T47D (cell line): Measurements from ENCODE around the gene NOC2L.

Experiments
- DNase-seq, 2 experiments: peaks; one replicate each; pipeline versions ENCODE4 v3.0.0 to v3.0.0-alpha.2; 2011 to 2012; ENCODE audit warnings: low read depth in 1 of 2, low spot score in 1 of 2
- JUND ChIP-seq: IDR thresholded peaks from 2 replicates; pipeline ENCODE4 v1.6.1; 2012; ENCODE audit warnings: low read depth
- in situ Hi-C: cut with HindIII; loops from 2 replicates; pipeline ENCODE4 v1.10.0; 2016; ENCODE audit warnings: low sequenced_read_pairs, low pct_unique_long_range_greater_than_20kb

The NOC2L gene

DNA sequence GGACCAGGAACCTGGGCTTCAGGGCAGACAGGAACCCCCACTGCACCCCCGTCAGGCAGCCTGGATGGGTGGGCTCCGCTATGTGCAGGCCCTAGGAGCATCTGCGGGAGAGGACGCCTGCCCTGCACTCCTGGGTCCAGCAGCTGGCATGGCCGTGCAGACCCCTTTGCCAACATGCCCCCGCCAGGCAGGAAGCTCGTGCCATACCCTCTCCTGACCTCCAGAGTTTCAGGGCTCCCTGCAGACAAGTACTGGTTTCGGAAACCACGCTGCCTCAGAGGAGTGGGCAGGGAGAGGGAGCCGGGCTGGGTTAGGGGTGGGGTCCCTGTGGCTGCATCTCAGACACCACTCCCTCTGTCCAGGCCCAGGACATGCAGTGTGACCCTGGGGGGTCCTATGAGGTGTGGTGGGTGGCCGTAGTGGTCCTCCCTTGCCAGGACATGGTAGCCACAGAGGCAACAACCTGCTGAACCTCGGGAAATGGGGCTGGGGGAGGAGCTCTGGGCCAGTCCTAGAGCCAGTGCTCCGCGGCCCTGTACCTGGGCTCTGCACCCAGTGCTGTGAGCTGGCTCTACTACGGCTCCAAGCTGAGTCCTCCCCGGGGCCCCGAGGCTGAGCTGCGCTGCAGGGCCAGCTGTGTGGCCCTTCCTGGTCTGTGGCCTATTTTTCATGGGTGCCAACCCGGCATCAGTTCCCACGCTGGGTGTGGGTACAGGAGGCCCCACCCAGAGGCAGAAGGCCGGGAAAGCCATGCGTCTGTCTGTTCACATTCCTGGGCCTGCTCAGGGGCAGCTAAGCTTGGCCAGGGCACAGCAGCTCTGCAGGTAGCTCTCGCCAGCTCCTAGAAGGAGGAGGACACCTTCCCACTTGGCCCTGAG lies 8.6 kb upstream of the NOC2L start:
- no peak for TF ChIP-seq JUND
- no peak for DNase-seq
- in situ Hi-C loops: no loop called here

DNA sequence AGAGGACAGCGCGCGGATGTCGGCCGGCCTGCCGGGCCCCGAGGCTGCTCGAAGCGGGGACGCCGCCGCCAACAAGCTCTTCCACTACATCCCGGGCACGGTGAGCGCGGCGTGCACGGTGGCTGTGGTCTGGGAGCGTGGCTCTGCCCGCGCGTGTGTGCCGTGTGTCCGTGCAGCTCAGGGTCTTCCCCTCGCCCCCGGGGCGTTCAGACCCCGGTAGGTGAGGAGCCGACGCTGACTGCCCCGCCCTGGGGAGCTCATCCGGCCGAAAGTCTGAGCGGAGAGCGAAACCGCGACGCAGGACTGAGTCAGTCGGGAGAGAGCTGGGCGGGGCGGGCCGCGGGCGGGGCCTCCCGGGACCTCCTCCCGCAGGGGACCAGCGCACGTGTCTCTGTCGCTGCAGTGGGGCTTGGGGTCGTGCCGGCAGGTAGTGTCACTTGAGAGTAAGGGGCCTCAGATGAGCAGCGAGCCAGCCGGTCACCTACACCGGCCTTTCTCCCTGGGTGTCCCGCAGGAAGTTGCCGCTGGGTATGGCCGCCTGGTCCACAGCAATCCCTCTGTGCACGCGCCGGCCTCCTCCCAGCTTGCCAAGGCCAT lies 7.7 kb upstream of the NOC2L start:
- peak; percentile 66 to 68 for DNase-seq
- TF ChIP-seq JUND: no peak
- in situ Hi-C loops: no loop called here

DNA sequence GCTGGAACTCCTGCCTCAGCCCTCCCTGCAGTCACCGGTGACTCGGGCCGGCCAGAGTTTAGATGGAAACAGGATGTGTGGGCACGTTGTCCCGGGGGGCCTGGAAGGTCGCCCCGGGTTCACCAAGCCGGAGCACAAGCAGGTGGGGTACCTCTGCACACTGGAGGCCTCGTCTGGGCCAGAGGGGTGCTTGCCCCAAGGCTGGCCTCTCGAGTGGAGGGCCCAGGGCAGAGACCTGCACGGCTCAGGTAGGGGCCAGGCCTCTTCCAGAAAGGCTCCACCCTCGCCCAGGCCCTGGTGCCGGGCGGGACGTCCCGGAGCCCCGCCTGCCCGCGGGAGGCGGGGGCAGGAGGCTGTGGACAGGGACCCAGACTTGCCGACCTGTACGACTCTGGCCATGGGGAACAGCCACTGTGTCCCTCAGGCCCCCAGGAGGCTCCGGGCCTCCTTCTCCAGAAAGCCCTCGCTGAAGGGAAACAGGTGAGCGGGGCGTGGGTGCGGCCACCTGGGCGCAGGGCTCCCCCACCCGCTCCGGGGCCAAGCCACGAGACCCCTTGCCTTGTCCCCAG lies 7.2 kb upstream of the NOC2L start, which contains the start of gene PLEKHN1:
TSS of gene PLEKHN1 (plus strand) at position 348 of the 569 bp plus-strand sequence. CDS start at position 398, 50 bp downstream.
- in situ Hi-C loops: no loop called here
- no peak for TF ChIP-seq JUND
- DNase-seq: peak; percentile 75 to 90

DNA sequence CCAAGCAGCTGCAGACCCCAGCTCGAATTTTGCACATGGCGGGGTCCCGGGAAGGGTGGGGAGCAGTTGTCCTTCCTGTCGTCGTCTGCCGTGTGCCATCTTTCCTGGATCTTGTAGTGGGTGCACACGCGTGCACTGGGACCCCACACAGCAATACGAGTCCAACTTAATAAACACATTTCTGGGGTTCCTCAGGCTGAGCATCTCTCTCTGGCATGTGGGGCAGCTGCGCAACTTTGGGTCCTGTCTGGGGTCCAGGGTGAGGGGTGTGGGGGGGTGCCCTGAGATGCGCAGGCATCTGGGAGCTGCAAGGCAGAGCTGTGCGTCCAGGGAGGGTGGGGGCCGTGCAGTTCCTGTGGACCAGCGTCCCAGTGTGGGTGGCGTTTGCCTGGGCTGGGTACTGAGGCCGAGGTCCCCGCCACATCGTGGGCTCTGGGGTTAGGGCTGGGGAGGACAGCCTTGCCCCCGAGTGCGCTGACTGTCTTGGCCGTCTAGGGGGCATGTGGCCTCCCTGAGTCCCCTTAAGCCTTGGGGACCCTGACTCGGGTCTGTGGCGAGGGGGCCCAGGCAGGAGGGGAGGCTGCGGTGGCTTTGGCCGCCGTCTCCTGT lies 6.6 kb upstream of the NOC2L start:
- DNase-seq: no peak
- no peak for TF ChIP-seq JUND
- in situ Hi-C loops: no loop called here

DNA sequence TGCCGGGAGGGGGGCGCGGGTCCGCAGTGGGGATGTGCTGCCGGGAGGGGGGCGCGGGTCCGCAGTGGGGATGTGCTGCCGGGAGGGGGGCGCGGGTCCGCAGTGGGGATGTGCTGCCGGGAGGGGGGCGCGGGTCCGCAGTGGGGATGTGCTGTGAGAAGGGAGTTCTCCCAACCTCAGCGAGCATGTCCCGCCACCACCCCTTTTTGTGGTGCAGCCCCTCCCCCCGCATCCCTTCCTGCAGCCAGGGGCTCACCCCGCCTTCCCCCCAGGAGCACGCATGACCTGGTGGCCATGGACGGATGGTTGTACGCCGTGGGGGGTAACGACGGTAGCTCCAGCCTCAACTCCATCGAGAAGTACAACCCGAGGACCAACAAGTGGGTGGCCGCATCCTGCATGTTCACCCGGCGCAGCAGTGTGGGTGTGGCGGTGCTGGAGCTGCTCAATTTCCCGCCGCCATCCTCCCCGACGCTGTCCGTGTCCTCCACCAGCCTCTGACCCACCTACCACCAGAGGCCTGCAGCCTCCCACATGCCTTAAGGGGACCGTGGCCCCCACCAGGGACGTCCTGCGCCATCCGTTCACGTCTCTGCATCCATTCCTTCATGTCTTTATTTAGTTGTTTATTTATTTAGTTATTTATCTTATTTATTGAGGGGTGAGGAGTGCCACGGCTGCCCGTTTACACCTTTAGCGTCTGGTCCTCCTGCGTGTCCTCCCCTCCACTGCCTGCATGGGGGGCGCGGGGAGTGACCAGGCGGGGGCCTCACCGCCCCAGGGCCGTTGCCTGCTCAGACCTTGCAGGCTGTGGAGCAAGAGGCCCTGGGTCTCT lies 5.9 kb upstream of the NOC2L start:
- no peak for DNase-seq
- no peak for TF ChIP-seq JUND
- in situ Hi-C loops: no loop called here

DNA sequence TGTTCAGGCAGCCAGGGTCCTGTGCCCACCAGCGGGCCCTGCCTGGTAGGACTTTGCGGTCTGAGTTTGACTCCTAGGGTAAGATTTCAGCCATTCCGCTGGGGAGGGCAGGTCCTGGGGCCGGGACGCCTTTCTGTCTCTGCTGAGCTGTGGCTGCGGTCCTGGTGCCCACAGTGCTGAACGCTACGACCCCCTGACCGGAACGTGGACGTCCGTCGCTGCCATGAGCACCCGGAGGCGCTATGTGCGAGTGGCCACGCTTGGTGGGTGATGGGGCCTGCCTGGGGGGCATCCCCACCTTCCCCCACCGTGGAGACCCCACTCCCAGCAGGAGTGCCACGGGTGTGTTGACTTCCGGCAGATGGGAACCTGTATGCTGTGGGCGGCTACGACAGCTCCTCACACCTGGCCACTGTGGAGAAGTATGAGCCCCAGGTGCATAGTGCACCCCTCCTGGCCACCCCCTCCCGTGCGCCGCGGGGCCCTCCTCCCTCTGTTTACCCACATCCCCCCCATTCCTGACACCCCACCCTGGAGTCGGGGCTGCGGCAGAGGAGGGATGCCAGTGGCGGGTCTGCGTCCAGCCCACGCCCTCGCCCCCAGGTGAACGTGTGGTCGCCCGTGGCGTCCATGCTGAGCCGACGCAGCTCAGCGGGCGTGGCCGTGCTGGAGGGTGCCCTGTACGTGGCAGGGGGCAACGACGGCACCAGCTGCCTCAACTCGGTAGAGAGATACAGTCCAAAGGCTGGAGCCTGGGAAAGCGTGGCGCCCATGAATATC lies 4.9 kb upstream of the NOC2L start:
- in situ Hi-C loops: no loop called here
- TF ChIP-seq JUND: no peak
- DNase-seq: no peak

DNA sequence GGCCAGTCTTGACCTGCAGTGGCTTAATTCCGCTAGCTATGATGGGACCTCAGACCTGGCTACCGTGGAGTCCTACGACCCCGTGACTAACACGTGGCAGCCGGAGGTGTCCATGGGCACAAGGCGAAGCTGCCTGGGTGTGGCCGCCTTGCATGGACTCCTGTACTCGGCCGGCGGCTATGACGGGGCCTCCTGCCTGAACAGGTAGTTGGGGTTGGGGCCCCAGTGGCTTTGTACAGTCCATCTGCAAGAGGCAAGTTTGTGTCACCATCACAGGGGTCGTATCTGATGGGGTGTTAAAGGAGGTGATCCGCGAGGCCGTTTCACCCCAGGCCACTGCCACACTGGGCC lies 4.2 kb upstream of the NOC2L start:
- no peak for TF ChIP-seq JUND
- no peak for DNase-seq
- in situ Hi-C loops: no loop called here

DNA sequence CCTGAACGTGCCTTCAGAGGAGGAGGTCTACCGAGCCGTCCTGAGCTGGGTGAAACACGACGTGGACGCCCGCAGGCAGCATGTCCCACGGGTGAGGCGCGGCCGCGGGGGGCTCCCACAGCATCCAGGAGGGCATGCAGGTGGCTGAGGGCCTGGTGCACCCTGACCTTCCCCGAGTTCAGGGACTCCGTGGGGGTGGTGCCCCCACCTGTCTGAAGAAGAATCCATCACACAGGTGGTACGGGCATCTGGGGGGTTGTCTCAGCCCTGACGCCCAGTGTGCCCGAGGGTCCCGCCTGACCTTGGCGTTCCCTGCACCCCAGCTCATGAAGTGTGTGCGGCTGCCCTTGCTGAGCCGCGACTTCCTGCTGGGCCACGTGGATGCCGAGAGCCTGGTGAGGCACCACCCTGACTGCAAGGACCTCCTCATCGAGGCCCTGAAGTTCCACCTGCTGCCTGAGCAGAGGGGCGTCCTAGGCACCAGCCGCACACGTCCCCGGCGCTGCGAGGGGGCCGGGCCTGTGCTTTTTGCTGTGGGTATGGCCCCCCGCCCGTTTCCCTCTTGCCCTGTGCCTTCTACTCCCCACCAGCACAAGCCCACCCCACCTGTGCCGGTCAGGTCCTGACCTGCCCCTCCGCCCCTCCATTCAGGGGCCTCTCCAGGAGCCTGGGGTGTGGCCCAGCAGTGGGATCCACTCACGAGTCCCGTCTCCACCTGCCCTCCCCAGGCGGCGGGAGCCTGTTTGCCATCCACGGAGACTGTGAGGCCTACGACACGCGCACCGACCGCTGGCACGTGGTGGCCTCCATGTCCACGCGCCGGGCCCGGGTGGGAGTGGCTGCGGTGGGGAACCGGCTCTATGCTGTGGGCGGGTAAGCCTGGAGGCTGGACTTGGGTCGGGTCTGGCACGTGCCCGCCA lies 3.6 kb upstream of the NOC2L start:
- DNase-seq: no peak
- in situ Hi-C loops: no loop called here

DNA sequence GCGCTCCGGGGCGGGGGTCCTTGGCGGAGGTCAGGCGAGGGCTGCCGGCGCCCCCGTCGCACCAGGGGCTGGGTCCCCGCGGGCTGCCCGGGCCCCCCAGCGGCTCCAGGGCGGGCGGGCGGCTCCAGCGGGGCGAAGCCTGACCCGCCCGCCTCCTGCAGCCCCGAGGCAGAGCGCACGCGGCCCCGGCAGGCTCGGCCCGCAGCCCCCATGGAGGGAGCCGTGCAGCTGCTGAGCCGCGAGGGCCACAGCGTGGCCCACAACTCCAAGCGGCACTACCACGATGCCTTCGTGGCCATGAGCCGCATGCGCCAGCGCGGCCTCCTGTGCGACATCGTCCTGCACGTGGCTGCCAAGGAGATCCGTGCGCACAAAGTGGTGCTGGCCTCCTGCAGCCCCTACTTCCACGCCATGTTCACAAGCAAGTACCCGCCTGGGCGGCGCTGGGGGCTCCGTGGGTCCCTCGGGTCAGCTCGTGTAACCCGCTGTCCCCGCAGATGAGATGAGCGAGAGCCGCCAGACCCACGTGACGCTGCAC lies 2.1 kb upstream of the NOC2L start:
- no peak for TF ChIP-seq JUND
- no peak for DNase-seq
- in situ Hi-C loops: no loop called here

More for the DNA sequence above, 3.6 kb upstream of the NOC2L start:
- no peak for TF ChIP-seq JUND

DNA sequence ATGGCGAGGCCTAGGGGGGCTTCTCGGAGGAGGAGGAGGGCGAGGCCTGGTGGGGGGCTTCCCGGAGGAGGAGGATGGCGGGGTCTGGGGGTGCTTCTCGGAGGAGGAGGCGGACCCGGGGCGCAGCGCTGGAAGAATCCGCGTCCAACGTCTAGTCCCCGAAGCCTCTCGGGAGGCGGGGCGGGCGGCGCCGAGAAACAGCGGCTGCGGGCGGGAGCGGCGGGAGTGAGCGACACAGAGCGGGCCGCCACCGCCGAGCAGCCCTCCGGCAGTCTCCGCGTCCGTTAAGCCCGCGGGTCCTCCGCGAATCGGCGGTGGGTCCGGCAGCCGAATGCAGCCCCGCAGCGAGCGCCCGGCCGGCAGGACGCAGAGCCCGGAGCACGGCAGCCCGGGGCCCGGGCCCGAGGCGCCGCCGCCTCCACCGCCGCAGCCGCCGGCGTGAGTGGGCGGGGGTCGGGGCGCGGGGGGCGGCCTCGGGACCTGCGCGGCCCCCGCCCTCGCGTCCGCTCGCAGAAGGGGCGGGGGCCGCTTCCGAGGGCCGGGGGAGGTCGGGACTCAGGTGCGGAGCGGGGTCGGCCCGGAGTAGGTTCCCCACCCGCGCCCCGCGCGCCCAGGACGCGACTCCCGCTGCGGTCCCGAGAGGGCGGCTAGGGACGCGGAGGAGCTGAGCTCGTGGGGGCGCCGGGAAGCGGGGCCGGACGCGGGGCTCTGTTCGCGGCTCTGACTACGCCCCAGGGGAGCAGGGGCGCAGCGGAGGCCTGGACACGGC lies 1.5 kb upstream of the NOC2L start, which contains the start of gene KLHL17:
TSS of gene KLHL17 (plus strand) at position 222 of the 769 bp plus-strand sequence. CDS start at position 332, 110 bp downstream.
- in situ Hi-C loops: no loop called here
- no peak for TF ChIP-seq JUND
- peak; percentile 71 to 75 for DNase-seq
